GM18508 (cell line): Measurements from ENCODE around the gene MB21D2.

Source experiments
- ATAC-seq: cut with Tn5 transposase; IDR thresholded peaks from one replicate; pipeline ENCODE4 v1.9.1; 2021; ENCODE audit warnings: moderate number of reproducible peaks; ENCODE audit not compliant: insufficient read depth, unreplicated experiment

MB21D2 gene

GRCh38 chr3:192840143-192840836 is 77.4 kb downstream of the MB21D2 start:
- ATAC-seq: no peak

GRCh38 chr3:192835818-192836815 is 81.5 kb downstream of the MB21D2 start:
- ATAC-seq: no peak

GRCh38 chr3:192834428-192834827 is 83.2 kb downstream of the MB21D2 start:
- no peak for ATAC-seq

GRCh38 chr3:192833177-192833890 is 84.3 kb downstream of the MB21D2 start:
- ATAC-seq: no peak

- ATAC-seq: no peak
These were observed 85.8 kb downstream of the MB21D2 start for GRCh38 chr3:192831801-192832347.

- ATAC-seq: no peak
These were observed 86.5 kb downstream of the MB21D2 start for GRCh38 chr3:192831111-192831644.

- ATAC-seq: no peak
These were observed 87.2 kb downstream of the MB21D2 start for GRCh38 chr3:192830291-192831110.

GRCh38 chr3:192827863-192828594 is 89.6 kb downstream of the MB21D2 start:
- ATAC-seq: no peak

- no peak for ATAC-seq
These were observed 90.4 kb downstream of the MB21D2 start for GRCh38 chr3:192827208-192827607.

GRCh38 chr3:192826214-192827006 is 91.2 kb downstream of the MB21D2 start:
- no peak for ATAC-seq

- no peak for ATAC-seq
These were observed 91.9 kb downstream of the MB21D2 start for GRCh38 chr3:192825657-192826200.

- ATAC-seq: no peak
These were observed 92.4 kb downstream of the MB21D2 start for GRCh38 chr3:192825216-192825615.

- ATAC-seq: no peak
These were observed 93.3 kb downstream of the MB21D2 start for GRCh38 chr3:192824313-192824712.

GRCh38 chr3:192821161-192821560 is 96.5 kb downstream of the MB21D2 start:
- ATAC-seq: no peak

GRCh38 chr3:192820161-192820560 is 97.5 kb downstream of the MB21D2 start:
- ATAC-seq: no peak

- ATAC-seq: no peak
These were observed 98.6 kb downstream of the MB21D2 start for GRCh38 chr3:192819001-192819569.

GRCh38 chr3:192818126-192818525 is 99.5 kb downstream of the MB21D2 start:
- ATAC-seq: no peak
